OCI-LY3 (cell line): ENCODE data around the gene FXR2.

Experiments
- H2AFZ ChIP-seq: fragments of 200-600, 300-600 bp; shearing (Covaris generic); 2 replicates; pipeline ENCODE4 v1.6.0; 2014; ENCODE audit warnings: antibody characterized with exemption, low read depth, low read length
- H3K27ac ChIP-seq: fragments of 200-600, 300-600 bp; sonication (generic); 2 replicates; pipeline ENCODE4 v1.5.1; 2014; ENCODE audit warnings: mild to moderate bottlenecking, low read length, moderate library complexity, mixed read lengths
- H3K27me3 ChIP-seq: fragments of 200-600, 300-600 bp; sonication (generic); 2 replicates; pipeline ENCODE4 v1.6.1; 2014; ENCODE audit warnings: low read depth, low read length, mixed read lengths
- H3K36me3 ChIP-seq: fragments of 200-600, 300-600 bp; sonication (generic); replicated peaks from 2 replicates; pipeline ENCODE3; 2014; ENCODE audit warnings: low read depth, low read length, mixed read lengths
- H3K4me1 ChIP-seq: fragments of 300-600, 200-600 bp; sonication (generic); 2 replicates; pipeline ENCODE4 v1.6.1; 2014; ENCODE audit warnings: low read length, mixed read lengths
- H3K4me2 ChIP-seq: fragments of 200-600, 300-600 bp; sonication (generic); 2 replicates; pipeline ENCODE4 v1.6.1; 2014; ENCODE audit warnings: low read length, mixed read lengths
- H3K4me3 ChIP-seq: fragments of 300-600, 200-600 bp; sonication (generic); 2 replicates; pipeline ENCODE4 v1.5.1; 2014; ENCODE audit warnings: antibody characterized with exemption, mild to moderate bottlenecking, low read length, moderate library complexity
- H3K79me2 ChIP-seq: fragments of 300-600, 200-600 bp; shearing (Covaris generic); 2 replicates; pipeline ENCODE4 v1.6.1; 2014; ENCODE audit warnings: mild to moderate bottlenecking, low read length, mixed read lengths
- H3K9ac ChIP-seq: fragments of 300-600, 200-600 bp; shearing (Covaris generic); 2 replicates; pipeline ENCODE4 v1.6.0; 2014; ENCODE audit warnings: mild to moderate bottlenecking, low read length, moderate library complexity
- H3K9me3 ChIP-seq: fragments of 200-600, 300-600 bp; shearing (Covaris generic); 2 replicates; pipeline ENCODE4 v1.6.1; 2014; ENCODE audit warnings: low read length, mixed read lengths; ENCODE audit not compliant: insufficient read depth
- H4K20me1 ChIP-seq: fragments of 200-600, 300-600 bp; sonication (generic); 2 replicates; pipeline ENCODE4 v1.6.1; 2016; ENCODE audit warnings: low read length, mixed read lengths; ENCODE audit not compliant: insufficient read depth
- CTCF ChIP-seq: fragments of 200-600, 300-600 bp; sonication (generic); IDR thresholded peaks from 2 replicates; pipeline ENCODE4 v1.5.1; 2014; ENCODE audit warnings: antibody characterized with exemption, low read length, low read depth
- EZH2phosphoT487 ChIP-seq: fragments of 200-600 bp; shearing (Covaris generic); IDR thresholded peaks from 2 replicates; pipeline ENCODE4 v1.6.1; 2018; ENCODE audit warnings: antibody characterized with exemption, mixed run types, low read depth

Gene FXR2

GRCh38 chr17:7593296-7593695, 21.4 kb downstream of the FXR2 start:
- Histone ChIP-seq H2AFZ (no peak overlapping the region), H4K20me1 (no peaks in the 10 kb centered on the region), H3K27ac (no peak overlapping the region), H3K36me3 (peaks cover 5% of the 10 kb centered on the region), H3K27me3 (no peaks in the 10 kb centered on the region), H3K9ac (no peak overlapping the region), H3K79me2 (no peaks in the 10 kb centered on the region), H3K9me3 (no peaks in the 10 kb centered on the region), H3K4me3 (no peak overlapping the region), H3K4me1 (peaks cover 3% of the 10 kb centered on the region; the same call in 1 of the 2 replicates), H3K4me2 (no peak overlapping the region)
- TF ChIP-seq EZH2phosphoT487 (no peak), CTCF (no peak)

- Histone ChIP-seq H3K36me3 (peaks cover 5% of the 10 kb centered on the region), H3K4me2 (no peak overlapping the region), H3K9ac (no peak overlapping the region), H4K20me1 (no peaks in the 10 kb centered on the region), H3K9me3 (no peaks in the 10 kb centered on the region), H3K27ac (no peak overlapping the region), H3K4me1 (peaks cover 3% of the 10 kb centered on the region; the same call in 1 of the 2 replicates), H2AFZ (no peak overlapping the region), H3K79me2 (no peaks in the 10 kb centered on the region), H3K27me3 (no peaks in the 10 kb centered on the region), H3K4me3 (no peak overlapping the region)
- TF ChIP-seq EZH2phosphoT487 (no peak), CTCF (no peak)
Measured at GRCh38 chr17:7592422-7593021, 22.2 kb downstream of the FXR2 start.

GRCh38 chr17:7591596-7591995, 23.1 kb downstream of the FXR2 start:
- Histone ChIP-seq H3K27ac (no peak overlapping the region), H3K36me3 (peaks cover 5% of the 10 kb centered on the region), H3K9me3 (no peaks in the 10 kb centered on the region)

GRCh38 chr17:7590743-7591142, 24.0 kb downstream of the FXR2 start:
- no peak for TF ChIP-seq EZH2phosphoT487
- no peak for TF ChIP-seq CTCF
- peaks cover 5% of the 10 kb centered on the region for H3K36me3 ChIP-seq
- H4K20me1 ChIP-seq, result no peaks in the 10 kb centered on the region
- no peaks in the 10 kb centered on the region for H3K27me3 ChIP-seq
- H3K4me1 ChIP-seq, result peaks cover 3% of the 10 kb centered on the region; the same call in 1 of the 2 replicates
- H2AFZ ChIP-seq, result no peak overlapping the region
- no peak overlapping the region for H3K4me3 ChIP-seq
- H3K4me2 ChIP-seq, result no peak overlapping the region
- no peak overlapping the region for H3K9ac ChIP-seq
- H3K27ac ChIP-seq, result no peak overlapping the region
- H3K9me3 ChIP-seq, result no peaks in the 10 kb centered on the region
- H3K79me2 ChIP-seq, result peaks cover 2% of the 10 kb centered on the region; the same call in 1 of the 2 replicates

More at GRCh38 chr17:7591596-7591995, 23.1 kb downstream of the FXR2 start:
- Histone ChIP-seq H2AFZ (no peak overlapping the region), H3K4me2 (no peak overlapping the region), H3K9ac (no peak overlapping the region), H3K27me3 (no peaks in the 10 kb centered on the region), H4K20me1 (no peaks in the 10 kb centered on the region), H3K4me3 (no peak overlapping the region), H3K79me2 (no peaks in the 10 kb centered on the region; the same call in 1 of the 2 replicates), H3K4me1 (peaks cover 3% of the 10 kb centered on the region; the same call in 1 of the 2 replicates)
- no peak for TF ChIP-seq EZH2phosphoT487
- no peak for TF ChIP-seq CTCF
